Astrocyte of the cerebellum (primary cell): ENCODE results near the gene TRPV3.

Experiments used
- DNase-seq: peaks from one replicate; pipeline ENCODE4 v3.0.0-alpha.2; 2011; ENCODE audit warnings: low read depth
- H3K4me3 ChIP-seq: 2 replicates; pipeline ENCODE4 v1.5.1; 2011; ENCODE audit warnings: mild to moderate bottlenecking, low read depth, low read length, moderate library complexity
- in situ Hi-C: cut with HindIII; loops from 2 replicates; pipeline ENCODE4 v1.10.0; 2017; ENCODE audit warnings: low sequenced_read_pairs
- TF ChIP-seq, protein P1 (sequence below): IDR thresholded peaks from 2 replicates; pipeline ENCODE4 v1.5.1; 2012; ENCODE audit warnings: low read length, low read depth, moderate library complexity, mild to moderate bottlenecking; ENCODE audit errors: missing control alignments

TRPV3 gene

DNA sequence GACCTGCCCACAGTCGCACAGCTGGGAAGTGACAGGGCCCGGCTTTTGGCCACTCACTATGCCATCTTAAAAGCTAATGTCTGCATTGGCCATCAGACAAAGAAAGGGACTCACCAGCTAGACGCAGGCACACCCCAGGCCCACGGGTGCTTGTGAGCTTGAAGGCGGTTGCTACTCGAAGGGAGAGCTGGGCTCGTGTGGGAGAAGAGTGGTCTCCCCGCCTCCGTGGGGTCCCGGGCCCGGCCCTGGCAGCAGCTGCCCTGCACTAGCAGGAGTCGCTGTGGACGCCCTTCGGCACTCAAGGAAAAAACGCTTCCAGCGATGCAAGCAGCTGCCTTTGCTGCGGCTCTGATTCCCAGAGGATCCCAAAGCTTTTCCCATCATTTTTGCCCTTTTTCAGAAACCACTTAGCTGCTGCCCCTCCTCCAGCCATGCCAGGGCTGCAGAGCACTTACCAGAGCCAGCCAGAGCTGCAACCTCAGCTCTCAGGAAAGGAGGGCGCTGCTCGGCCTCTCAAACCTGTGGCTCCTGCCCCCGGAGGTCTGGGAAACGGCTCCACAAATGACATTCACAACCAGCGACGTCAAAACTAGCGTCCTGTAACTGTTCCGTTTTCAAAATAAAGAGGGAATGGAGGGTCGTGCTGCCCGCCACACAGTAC lies 39.3 kb upstream of the TRPV3 start:
- in situ Hi-C loops: no loop called here
- TF ChIP-seq, protein P1, sequence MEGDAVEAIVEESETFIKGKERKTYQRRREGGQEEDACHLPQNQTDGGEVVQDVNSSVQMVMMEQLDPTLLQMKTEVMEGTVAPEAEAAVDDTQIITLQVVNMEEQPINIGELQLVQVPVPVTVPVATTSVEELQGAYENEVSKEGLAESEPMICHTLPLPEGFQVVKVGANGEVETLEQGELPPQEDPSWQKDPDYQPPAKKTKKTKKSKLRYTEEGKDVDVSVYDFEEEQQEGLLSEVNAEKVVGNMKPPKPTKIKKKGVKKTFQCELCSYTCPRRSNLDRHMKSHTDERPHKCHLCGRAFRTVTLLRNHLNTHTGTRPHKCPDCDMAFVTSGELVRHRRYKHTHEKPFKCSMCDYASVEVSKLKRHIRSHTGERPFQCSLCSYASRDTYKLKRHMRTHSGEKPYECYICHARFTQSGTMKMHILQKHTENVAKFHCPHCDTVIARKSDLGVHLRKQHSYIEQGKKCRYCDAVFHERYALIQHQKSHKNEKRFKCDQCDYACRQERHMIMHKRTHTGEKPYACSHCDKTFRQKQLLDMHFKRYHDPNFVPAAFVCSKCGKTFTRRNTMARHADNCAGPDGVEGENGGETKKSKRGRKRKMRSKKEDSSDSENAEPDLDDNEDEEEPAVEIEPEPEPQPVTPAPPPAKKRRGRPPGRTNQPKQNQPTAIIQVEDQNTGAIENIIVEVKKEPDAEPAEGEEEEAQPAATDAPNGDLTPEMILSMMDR: no peak
- H3K4me3 ChIP-seq: no peak overlapping the region
- no peak for DNase-seq

GRCh38 chr17:3594976-3595375 lies 37.4 kb upstream of the TRPV3 start:
- DNase-seq: no peak
- H3K4me3 ChIP-seq: no peak overlapping the region
- TF ChIP-seq, protein P1: no peak
- in situ Hi-C loops: no loop called here

DNA sequence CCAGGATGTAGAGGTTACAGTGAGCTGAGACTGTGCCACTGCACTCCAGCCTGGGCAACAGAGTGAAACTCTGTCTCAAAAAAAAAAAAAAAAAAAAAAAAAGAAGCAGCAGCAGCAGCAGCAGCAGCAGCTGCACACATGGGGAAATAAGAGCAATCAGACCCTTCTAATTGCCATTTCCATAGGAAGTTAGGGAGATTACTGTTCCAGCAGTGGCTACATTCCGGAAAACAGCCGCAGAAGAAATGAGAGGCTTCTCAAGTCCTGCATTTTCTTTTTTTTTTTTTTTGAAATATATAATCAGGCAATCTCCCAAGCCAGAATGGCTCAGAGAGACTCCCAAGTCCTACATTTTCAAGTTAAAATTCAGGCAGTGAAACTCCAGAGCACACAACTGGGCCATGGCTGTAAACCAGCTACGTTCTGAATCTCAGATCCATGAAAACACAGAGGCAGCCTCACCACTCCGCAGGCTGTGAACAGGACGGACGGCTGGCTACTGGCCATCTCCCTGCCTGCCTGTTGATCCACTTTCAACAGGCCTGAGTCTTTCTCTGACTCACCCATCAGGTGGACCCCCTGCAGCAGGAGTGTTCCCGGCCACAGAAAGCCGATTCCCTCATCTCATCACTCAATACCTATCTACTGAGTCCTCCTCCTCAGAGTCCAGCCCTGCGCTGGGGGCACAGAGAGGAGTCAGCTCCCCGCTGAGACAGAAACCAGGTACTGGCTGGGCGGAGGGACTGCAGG lies 36.6 kb upstream of the TRPV3 start:
- no peak overlapping the region for H3K4me3 ChIP-seq
- DNase-seq: peak; percentile 83
- in situ Hi-C loops: no loop called here
- TF ChIP-seq, protein P1: no peak

- TF ChIP-seq, protein P1: no peak
- DNase-seq: no peak
- in situ Hi-C loops: no loop called here
- H3K4me3 ChIP-seq: no peak overlapping the region
Observed at GRCh38 chr17:3593384-3593783, 35.8 kb upstream of the TRPV3 start.

DNA sequence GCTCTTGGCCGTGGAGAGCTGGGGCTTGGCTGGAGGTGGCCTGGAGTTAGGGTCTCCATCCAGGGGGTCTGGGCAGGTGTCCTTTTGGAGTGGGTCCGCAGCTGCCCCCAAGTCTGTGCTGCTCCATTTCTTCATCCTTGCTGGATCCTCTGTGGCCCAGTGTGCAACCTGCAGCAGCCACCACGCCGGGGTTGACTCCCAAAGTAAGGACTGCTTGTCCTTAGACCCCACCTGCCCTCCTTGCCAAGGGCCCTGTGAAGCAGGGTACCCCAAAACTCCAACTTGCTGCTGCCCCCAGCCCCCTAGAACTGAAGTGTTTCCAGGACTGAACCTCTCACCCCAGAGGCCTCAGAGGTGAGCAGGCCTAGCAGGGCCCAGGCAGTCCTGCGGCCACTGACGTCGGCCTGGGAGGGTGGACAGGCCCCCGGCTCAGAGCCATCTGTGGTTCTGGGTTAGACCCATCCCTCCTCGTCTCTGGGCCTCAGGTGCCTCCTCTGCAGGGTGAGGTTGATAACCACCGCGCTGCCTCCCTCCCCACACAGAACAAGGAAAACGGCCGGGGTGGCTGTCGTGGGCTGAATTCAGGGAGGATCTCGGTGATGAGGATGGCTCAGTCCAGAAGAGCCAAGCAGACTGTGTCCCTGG lies 34.7 kb upstream of the TRPV3 start:
- DNase-seq: no peak
- in situ Hi-C loops: no loop called here

DNA sequence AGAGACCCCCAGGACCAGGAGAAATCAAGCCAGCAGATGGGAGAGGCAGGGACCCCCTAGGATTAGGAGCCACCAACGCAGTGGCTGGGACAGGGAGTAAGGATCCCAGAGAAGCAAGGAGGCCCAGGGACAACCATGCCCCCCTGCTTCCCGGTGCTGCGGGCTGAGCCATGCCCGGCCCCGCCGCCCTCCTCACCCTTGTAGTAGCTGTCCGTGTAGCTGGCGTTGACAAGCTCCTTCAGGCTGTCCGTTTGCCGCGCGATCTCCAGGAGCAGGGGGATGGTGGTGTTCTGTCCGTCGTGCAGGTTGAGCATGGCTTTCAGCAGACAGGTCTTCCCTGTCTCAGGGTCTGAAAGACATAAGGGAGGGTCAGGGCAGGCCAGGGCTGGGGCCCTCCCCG lies 33.2 kb upstream of the TRPV3 start:
- DNase-seq: no peak
- TF ChIP-seq, protein P1: no peak
- in situ Hi-C loops: no loop called here
- H3K4me3 ChIP-seq: no peak overlapping the region

More for the DNA sequence above, 34.7 kb upstream of the TRPV3 start:
- H3K4me3 ChIP-seq: no peak overlapping the region
- TF ChIP-seq, protein P1: no peak
